ENCODE results near the gene NPC1.
"Not testable (repeated sequence)": the region's sequence is repeated elsewhere in the genome, so short reads cannot be mapped to it uniquely, and the experiment has no call there.

The NPC1 gene

DNA sequence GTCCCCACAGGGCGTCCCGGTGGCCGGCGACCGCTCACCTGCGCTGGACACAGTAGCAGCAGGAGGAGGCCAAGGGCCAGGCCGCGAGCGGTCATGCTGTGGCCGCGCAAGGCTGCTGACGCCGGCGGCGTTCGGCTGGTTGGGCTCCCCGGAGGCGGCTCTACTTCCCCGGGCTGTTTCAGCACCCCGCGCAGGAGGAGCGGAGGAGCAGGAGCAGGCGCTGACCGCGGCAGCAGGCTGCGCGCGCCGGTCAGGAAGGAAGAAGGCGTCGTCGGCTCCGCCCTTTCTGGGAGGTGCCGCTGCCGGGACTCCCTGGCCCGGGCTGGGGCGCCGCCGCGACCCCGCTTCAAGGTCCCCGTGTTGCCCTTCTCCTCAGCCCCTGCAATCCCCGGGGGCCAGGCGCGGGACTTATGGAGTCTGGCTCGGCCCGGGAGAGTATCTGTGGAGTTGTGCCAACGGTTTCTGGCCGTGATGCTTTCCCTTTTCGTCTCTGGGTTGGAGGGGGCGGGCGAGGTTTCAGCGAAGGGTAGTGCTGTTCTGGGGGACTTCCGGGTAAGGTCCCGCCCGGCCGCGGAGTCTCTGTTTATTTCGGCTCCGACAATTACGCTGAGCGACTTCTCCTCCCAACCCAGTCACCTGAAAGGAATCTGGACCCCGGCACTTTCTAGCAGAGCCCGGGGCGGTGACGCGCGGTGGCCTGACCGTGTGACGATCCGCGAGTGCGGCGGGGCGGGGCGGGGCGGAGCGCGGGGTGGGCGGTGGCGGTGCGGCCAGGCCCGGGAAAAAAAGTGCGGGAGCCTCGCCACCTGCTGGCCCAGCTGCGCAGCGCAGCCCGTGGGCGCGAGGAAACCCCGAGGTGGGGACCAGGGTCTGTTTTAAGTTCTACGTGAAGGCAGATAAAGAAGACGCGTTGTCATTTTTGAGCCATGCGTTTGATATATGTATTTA is at the start of gene NPC1:
Gene NPC1 (minus strand): TSS at position 258 of the 948 bp plus-strand sequence. CDS start 163 bp downstream, at position 95.
- peak; percentile 77 for DNase-seq

DNA sequence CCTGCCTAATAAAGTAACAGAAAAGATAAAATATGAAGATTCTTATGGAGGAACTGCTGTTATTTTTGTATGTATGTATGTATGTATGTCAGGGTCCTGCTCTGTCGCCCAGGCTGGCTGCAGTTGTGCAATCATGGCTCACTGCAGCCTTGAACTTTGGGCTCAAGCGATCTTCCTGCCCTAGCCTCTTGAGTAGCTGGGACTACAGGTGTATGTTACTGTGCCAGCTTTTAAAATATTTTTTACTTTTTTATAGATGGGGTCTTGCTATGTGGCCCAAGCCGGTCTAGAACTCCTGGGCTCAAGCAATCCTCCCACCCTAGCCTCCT is 49.7 kb upstream of the NPC1 start:
- no peak for DNase-seq

DNA sequence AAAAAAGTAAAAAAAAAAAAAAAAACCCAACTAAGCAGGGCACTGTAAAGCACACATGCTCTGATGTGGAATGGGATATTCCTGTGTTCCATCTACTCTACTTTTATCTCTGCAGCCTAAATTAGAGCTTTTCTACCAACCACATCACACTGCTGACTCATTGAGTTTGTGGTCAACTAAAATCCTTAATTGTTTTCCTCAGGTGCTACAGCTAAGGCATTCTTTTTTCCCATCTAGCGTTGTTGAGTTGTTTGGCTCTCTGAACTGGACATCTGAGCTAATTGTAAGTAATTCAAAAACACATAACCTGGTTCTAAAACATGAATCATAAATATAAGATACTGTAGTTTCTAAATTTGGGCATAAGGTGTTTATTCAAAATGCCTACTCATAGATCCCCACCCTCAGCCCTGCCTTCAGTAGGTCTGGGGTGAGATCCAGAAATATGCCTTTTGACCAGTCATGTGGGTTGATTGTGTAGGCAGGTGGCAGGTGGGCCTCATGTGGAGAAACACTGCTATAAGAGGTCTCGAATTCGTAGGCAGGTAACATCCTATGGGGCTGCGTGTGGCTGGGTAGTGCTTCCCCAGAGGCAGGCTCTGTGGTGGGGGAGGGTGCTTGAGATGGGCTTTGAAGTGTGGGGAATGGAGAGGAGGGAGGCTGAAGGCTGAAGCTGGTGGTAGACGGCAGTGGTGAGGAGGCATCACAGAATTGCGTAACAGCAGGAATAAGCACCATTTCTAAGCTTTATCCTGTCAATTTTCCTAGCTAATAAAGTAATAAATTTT is 49.2 kb upstream of the NPC1 start:
- DNase-seq: no peak

DNA sequence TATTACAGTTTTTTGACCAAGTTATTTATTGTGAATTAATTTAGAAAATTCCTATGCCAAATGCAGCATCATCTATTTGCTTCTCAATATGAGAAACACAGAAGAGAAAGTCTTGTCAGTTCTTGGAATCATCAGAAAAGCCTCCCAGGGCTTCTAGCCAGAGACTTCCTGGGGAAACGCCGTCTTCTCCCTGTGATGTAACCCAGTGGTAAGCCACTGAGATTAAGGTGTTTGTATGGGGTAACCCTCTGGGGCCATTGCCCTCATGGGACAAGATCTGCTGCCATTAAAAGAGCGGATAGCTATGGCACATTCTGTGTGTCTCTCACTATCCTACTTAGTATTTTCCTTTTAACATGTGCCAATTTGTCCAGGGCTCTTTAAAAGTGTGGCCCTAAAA is 48.4 kb upstream of the NPC1 start:
- no peak for DNase-seq

DNA sequence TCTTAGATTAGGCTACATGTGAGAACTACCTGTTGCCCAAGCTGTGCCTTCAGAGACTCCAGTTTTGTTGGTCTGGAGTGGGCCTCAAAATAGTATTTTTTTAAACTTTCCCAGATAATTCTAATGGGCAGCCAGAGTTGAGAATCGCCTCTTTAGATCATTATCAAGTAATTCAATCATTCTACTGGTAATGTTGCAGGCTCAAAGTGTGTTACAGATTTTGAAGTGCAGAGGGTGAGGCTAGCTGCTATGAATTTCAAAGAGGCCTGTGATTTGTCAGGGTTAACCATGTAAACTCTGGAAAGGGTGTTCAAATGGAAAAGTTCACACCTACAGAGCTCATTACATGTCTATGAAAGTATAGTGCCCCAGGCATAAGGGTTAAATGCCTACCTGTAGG is 46.3 kb upstream of the NPC1 start:
- DNase-seq: no peak

DNA sequence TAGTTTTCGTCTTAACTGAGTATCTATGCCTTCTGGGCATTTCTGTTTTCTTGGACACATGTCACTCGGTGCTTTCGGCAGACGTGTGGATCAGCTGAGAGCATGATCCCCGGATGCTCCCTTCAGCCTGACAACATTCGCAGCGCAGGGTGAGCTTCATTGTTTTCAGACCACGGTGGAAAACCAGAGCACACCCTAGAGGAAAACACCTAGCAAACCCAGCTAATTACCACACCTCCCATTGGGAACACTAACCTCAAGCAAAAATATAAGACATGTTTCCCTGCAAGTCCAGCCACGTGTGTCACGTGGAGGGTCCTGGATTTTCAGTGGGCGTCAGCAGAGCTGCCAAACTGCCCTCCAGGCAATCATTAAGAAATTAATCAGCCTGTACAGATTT is 45.4 kb upstream of the NPC1 start:
- DNase-seq: no peak

DNA sequence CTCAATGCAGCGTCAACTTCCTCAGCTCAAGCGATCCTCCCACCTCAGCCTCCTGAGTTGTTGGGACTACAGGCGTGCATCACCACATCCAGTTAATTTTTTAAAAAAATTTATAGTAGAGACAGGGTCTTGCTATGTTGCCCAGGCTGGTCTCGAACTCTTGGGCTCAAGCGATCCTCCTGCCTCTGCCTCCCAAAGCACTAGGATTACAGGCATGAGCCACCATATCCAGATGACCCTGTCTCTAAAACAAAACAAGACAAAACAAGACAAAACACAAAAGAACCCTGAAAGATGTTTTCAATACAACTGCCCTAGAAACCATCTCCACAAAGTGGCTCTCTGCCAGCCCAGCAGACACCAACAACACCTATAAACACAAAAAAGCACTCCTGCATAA is 45.0 kb upstream of the NPC1 start:
- no peak for DNase-seq

DNA sequence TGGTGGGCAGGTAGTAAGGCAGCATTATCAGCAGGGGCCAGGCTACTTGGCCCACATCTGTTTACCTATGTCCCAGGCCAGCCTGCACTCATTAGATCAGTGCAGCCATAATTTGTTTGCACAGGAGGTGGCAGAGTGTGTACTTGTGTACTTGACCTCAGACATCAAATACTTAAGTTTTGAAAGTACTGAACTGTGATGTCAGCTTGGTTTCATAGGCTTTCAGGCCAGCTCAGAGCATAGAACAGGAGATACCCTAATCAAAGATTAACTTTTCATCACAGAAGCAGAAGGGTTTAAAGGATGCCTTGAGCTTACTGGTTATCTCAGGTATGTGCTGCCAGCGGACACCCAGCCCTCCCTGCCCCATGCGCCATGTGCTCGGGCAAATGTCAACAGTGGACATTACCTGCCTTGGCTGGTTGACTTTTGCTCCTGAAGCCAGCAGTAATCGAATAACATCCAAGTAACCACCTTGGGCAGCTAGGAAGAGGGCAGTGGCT is 43.2 kb upstream of the NPC1 start:
- DNase-seq: no peak

DNA sequence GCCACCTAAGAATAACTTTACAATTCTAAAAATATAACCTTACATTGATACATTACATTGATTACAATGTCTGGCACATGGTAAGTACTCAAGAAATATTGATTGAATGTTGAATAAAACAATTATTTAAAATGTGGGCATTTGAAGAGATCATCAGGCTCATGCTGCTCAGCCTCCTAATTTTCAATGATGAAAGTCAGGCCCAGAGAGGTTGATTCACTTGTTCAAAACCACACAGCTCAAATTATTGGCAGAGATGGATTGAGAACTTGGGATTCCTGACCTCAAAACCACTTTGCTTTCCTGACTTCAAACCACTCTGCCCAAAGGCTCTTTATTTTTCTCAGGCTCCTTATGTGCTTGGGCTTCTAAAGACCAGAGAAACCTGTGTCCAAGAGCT is 41.7 kb upstream of the NPC1 start:
- no peak for DNase-seq

DNA sequence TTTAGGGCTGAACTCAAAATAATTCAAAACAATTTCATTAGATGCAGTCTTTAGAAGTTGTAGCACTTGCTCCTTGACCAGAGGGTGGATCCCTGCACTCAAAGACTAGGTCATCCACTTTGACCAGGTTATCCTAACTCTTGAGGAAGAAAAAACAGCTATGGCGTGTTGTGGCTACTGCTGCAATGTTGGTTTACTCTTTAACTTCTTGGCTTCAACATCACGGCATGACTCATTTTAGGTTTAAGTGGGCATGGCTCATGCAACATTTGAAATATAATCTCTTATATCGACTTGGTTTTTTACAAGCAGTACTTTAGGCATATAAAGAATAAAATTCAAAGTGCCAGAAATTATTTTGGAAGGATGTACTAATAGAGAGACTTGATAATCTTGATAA is 41.0 kb upstream of the NPC1 start:
- no peak for DNase-seq

DNA sequence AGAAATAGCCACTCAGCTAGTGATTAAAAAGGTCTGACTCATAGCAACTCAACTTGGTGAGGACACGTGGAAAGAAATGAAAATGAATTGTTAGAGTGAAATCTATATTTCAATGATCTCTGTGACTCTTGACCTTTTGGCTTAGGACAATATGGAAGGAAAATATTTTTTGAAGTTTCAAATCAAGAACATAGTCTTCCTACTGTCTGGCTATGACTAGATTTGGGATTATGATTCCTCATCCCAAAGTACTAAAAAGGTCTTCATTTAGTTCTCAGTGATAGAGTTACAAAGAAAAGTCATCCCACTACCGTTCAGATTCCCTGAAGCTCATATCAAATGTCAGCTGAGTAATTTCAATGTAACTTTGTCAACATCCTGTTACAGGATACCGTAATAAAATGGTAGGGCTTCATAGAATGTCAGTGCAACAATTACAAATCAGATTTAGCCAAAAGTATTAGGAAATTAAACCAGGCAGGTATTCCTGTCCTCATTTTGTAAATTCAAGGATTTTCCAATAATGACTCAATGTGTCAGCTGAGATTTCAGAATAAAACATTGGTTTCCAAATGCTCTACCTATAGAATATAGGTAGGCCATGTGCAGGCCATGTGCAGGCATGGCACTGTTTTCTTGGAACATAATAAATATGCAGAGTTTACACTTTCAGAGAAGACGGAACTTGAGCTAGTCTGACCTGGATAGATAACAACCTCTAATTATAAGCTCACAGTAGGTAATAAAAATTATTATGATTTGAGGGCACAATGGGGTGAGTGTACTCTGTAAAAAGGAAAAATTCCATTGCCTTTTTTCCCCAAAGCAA is 40.4 kb upstream of the NPC1 start:
- DNase-seq: no peak

DNA sequence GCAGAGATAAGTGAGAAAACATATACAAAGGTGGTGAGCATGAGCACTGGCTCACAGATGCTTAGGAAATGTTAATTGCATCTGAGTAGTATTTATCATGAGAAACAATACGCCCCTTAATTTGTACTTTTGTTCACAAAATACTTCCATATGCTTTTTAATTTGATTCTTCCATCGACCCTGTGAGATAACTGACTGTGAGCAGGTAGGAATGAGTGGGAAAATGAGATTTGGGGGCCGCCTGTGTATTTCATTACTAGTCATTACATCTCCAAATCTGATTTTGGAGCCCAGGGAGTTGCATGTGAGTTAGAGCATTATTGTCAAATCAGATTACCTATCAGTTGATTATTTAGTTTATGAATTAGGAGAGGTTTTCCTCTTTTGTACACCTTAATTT is 36.7 kb upstream of the NPC1 start:
- no peak for DNase-seq

DNA sequence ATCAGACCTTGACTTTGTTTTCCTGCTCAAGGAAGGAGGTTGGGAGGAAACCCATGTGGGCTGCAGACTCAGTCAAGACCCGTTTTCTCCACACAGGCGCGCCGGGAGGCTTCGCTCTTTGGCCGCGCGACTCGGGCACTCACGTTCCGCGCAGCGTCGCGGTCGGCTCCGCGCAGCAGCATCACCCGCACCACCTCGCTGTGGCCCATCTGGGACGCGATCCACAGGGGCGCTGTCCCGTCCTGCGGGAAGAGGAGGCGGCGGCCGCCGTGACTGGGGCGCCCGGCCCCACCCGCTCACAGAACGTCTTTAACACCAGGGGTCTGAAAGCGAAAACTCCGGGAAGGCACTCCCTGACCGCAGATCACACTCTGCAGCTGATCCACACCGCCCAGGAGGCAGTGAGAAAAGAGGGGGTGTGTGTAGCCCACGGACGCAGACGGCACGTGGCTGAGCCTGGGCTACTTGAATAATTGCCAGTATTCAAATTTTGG is 33.1 kb upstream of the NPC1 start:
- DNase-seq: no peak

DNA sequence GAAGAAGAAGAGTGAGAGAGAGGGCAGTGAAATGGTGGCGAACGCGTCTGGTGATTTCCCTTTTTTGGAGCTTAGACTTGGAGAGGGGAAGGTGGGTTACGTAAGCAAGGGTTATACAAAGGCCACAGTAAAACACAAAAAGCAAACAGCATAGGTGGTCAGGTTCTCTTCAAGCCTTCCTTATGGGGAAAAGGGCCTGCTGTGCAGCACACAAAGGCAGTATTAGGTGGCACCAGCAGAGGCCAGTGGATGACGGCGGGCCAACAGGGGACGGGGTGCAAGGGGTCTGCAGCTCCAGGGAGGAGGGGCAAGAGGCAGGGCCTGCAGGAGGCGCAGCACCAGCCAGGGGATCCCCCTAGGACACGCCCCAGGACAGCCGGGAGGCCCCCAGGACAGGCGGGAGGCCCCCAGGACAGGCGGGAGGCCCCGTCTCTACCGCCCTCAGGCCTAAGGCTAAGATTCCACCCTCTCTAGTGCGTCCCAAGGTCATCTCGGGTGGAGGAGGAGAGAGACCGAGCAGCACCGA is 32.6 kb upstream of the NPC1 start:
- no peak for DNase-seq

DNA sequence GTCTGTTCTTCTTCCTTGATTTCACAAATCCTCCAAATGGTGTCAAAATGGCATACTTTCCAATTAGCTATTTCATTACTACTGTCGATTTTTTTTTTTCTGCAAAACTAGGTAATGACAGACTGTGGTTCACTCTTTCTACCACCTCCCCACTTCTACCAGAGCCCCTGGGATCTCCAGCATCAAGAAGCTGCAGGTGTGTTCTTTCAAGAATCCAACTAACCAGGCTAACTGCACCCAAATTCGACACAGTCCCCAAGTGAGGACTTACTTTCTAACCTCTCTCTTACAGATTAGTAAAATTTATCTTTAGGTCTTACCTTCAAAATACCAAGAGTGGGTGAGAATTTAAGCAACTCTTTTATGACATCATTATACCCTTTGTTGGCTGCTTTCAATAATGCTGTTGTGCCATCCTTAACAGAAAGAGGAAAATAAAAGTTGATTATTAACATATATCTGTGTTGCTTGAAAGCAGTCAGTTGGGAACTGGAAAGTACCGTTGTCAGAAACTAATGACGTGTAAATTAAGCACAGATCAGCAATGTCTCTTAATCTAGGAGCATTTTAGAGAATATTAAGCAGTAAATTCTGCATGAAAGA is 31.2 kb upstream of the NPC1 start:
- no peak for DNase-seq

DNA sequence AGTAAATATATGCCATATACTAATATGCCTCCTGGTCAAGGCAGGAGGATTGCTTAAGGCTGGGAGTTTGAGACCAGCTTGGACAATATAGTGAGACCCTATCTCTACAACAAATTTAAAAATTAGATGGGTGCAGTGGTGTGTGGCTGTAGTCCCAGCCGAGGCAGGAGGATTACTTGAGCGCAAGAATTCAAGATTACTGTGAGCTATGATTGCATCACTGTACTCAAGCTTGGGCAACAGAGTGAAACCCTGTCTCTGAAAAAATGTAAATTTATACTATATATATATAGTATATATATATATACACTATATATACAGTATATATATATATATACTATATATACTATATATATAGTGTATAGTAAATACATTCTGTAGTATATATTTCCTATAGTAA is 30.0 kb upstream of the NPC1 start:
- no peak for DNase-seq

DNA sequence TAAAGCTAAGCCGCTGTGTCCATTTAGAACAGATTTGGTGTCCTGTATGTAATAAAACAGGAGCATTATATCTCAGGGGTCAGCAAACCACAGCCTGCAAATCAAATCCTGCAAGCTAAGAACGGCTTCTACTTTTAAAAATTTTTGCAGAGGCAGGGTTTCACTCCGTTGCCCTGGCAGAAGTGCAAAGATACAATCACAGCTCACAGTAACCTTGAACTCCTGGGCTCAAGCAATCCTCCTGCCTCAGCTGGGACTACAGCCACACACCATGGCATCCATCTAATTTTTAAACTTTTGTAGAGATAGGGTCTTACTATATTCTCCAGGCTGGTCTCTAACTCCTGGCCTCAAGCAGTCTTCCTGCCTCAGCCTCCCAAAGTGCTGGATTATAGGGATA is 28.6 kb upstream of the NPC1 start:
- DNase-seq: no peak

DNA sequence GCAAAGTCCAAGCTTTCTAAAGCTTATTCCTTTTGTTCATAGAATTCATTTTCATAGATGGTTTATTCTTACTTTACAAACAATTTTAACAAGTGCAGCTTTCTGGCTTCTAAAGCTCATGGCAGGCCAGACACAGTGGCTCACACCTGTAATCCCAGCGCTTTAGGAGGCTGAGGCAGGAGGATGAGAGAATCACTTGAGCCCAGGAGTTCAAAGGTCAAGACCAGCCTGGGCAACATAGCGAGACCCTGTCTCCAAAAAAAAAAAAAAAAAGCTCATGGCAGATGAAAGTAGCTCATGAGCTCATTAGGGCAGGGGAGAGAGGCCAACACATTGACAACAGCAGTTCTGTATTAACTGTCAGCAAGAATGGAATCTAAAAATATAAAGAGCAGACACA is 28.1 kb upstream of the NPC1 start:
- no peak for DNase-seq

DNA sequence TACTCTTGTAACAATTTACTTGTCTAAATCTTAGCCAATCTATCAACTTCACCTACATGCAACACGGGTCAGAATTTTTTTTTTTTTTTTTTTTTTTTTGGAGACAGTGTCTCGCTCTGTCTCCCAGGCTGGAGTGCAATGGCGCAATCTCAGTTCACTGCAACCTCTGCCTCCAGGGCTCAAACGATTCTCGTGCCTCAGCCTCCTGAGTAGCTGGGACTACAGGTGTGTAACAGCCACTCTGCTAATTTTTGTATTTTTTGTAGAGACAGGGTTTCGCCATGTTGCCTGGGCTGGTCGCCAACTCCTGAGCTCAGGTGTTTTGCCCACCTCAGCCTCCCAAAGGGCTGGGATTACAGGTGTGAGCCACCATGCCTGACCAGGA is 26.8 kb upstream of the NPC1 start:
- DNase-seq: not testable (repeated sequence)

DNA sequence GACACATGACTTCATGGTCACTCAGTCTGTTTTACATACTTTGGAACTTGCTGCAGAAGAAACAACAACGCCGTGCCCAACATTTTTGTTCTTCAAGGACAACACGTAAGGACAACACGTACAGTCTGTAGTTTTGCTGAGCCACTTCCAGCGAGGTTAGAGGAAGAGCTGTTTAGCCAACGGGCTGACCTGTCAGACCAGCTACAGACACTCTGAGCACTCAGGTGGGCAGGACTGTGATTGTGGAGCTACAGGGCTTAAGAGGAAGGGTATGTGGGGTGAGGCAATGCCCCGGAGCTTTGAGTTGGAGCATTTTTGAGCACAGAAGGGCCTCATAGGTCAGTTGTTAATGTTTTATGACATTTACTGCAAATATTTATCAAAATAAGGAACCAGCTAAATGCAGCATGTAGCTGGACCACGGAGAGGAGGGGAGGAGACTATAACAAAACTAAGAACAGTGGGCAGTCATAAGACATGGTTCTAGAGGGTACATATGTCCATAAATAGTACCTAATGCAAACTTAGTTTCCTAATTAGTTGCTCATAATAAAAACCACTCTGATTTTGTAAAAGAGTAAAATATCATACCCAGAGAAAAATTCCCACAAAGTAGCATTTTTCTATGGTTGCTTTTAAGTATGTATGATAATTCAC is 26.3 kb upstream of the NPC1 start:
- no peak for DNase-seq

DNA sequence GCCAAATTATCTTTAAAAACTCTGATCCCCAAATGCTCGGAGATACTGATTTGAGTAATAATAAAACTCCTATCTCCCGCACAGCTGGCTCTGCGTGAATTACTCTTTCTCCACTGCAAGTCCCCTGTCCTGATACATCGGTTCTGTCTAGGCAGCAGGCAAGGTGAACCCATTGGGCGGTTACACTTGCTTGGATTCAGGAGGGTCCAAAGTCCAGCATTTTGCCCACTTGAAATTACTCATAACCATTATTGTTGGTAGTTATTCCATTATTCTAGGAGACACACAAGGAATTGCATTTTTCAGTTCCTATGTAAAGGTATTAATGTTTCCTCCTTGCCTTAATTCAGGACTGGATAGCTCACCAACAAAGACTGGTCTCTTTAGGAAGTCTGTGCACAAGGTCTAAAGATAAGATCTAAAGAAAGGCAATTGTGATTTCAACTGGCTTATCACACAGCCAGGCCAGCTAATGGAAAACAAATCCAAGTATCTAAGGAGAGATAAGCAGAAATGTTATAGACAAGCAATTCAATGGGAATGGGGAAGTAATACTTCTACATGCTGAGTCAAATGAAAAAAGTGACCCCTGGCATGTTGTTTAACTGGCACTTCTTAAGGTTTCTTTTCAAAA is 23.2 kb upstream of the NPC1 start:
- DNase-seq: no peak

Measured in NCI-H1417 treated with DMSO at 0.1 percent for 48 hours (cell line).